GM12878 (cell line): ENCODE measurements around the gene CNTRL. TPM values are rescaled to one million over a fixed set of nuclear protein-coding genes. Genes with fewer than 3 reads are reported as not detected.

ENCODE experiments used
- ATF2 ChIP-seq: IDR thresholded peaks from 2 replicates; pipeline ENCODE4 v1.6.1; 2012; ENCODE audit warnings: low read length, inconsistent platforms
- BCL3 ChIP-seq: IDR thresholded peaks from 2 replicates; pipeline ENCODE4 v1.6.1; 2011; ENCODE audit warnings: borderline replicate concordance, low read depth, mild to moderate bottlenecking, moderate library complexity, low read length; ENCODE audit not compliant: insufficient read depth, poor library complexity, severe bottlenecking
- BMI1 ChIP-seq: fragments of 450-650 bp; IDR thresholded peaks from 2 replicates; pipeline ENCODE4 v1.6.1; 2016; ENCODE audit warnings: mild to moderate bottlenecking, moderate library complexity, borderline replicate concordance
- CBFB ChIP-seq: IDR thresholded peaks from 2 replicates; pipeline ENCODE4 v1.6.1; 2016; ENCODE audit warnings: antibody characterized with exemption, low read depth
- CBX3 ChIP-seq: fragments of 200-600 bp; sonication (generic); IDR thresholded peaks from 2 replicates; pipeline ENCODE4 v1.6.1; 2016; ENCODE audit warnings: low read depth, borderline replicate concordance
- CBX5 ChIP-seq: sonication (generic); IDR thresholded peaks from 2 replicates; pipeline ENCODE4 v1.6.1; 2016; ENCODE audit warnings: low read depth, moderate library complexity, mild to moderate bottlenecking, inconsistent platforms
- E2F4 ChIP-seq: IDR thresholded peaks from 2 replicates; pipeline ENCODE4 v1.6.1; 2012; ENCODE audit warnings: low read depth, low read length, improper control_type of control experiment
- IRF5 ChIP-seq: fragments of 450-650 bp; IDR thresholded peaks from 2 replicates; pipeline ENCODE4 v1.6.1; 2017; ENCODE audit warnings: borderline replicate concordance
- JUNB ChIP-seq: IDR thresholded peaks from 2 replicates; pipeline ENCODE4 v1.6.1; 2016; ENCODE audit warnings: antibody characterized with exemption, mild to moderate bottlenecking
- MTA3 ChIP-seq: IDR thresholded peaks from 2 replicates; pipeline ENCODE4 v1.6.1; 2012; ENCODE audit warnings: low read length, inconsistent platforms, borderline replicate concordance
- NFYA ChIP-seq: IDR thresholded peaks from 2 replicates; pipeline ENCODE4 v1.6.1; 2011; ENCODE audit warnings: low read depth, mild to moderate bottlenecking, low read length, improper control_type of control experiment, borderline replicate concordance
- NFYB ChIP-seq: IDR thresholded peaks from 2 replicates; pipeline ENCODE4 v1.6.1; 2011; ENCODE audit warnings: low read depth, mild to moderate bottlenecking, low read length, improper control_type of control experiment, moderate library complexity; ENCODE audit not compliant: insufficient read depth
- RAD21 ChIP-seq: IDR thresholded peaks from 2 replicates; pipeline ENCODE4 v1.6.1; 2011; ENCODE audit warnings: mild to moderate bottlenecking, low read depth, low read length, moderate library complexity; ENCODE audit not compliant: insufficient read depth
- RBBP5 ChIP-seq: fragments of 200-600 bp; sonication (generic); conservative IDR thresholded peaks from 2 replicates; pipeline ENCODE4 v1.6.1; 2016
- RELA ChIP-seq: fragments of 450-650 bp; IDR thresholded peaks from 2 replicates; pipeline ENCODE4 v1.8.0; 2014; ENCODE audit warnings: borderline replicate concordance; ENCODE audit not compliant: partially characterized antibody
- REST ChIP-seq: IDR thresholded peaks from 2 replicates; pipeline ENCODE4 v1.6.1; 2012; ENCODE audit warnings: mild to moderate bottlenecking, low read depth, low read length
- SPI1 ChIP-seq: IDR thresholded peaks from 2 replicates; pipeline ENCODE4 v1.6.1; 2011; ENCODE audit warnings: low read depth, mild to moderate bottlenecking, low read length, moderate library complexity, borderline replicate concordance; ENCODE audit not compliant: insufficient read depth
- USF2 ChIP-seq: IDR thresholded peaks from 2 replicates; pipeline ENCODE4 v1.6.1; 2011; ENCODE audit warnings: low read depth, low read length, improper control_type of control experiment, borderline replicate concordance
- polyA plus RNA-seq, 11 experiments: library from polyadenylated mRNA; depleted of rRNA in 4 of 11; unstranded in 6 of 11; stranded (reverse) in 5 of 11; fragments of >200 nt; fragmentation: Nextera tagmentation in 4 of 11; fragmentation: Illumina TruSeq in 1 of 11; extraction: Ambion mirVana in 4 of 11; extraction: Trizol in 1 of 11; gene quantifications; 1 replicate in 1 of 11; 2 replicates in 10 of 11; pipeline versions ENCODE4 v1.2.1 to v1.2.3, GENCODE V29; 2011 to 2016; ENCODE audit warnings: inconsistent platforms in 2 of 11, missing spikeins in 2 of 11, low read depth in 1 of 11
- total RNA-seq, 4 experiments: library from RNA; depleted of rRNA in 3 of 4; stranded (reverse); fragments of >200 nt in 3 of 4; fragmentation: Illumina TruSeq in 1 of 4; extraction: Trizol in 1 of 4; gene quantifications; 2 replicates each; pipeline versions ENCODE4 v1.2.1 to v1.2.3, GENCODE V29; 2013 to 2021

CNTRL gene
- total and polyA plus RNA-seq, 10 of the 15 experiments (the other 5 are each of a cell fraction or from before 2014, with no cell fraction given): 20.0 to 65.4 (median 38.8) TPM

GRCh38 chr9:121207371-121207940, 132.7 kb downstream of the CNTRL start (continued):
- TF ChIP-seq USF2 (no peak), CBX5 (no peak), ATF2 (peak; percentile 15; the same call in 1 of the 2 replicates), IRF5 (no peak), RAD21 (no peak), BCL3 (peak; percentile 25), MTA3 (no peak; the same call in 1 of the 2 replicates), NFYA (no peak), E2F4 (no peak), JUNB (no peak), CBX3 (no peak), REST (no peak), SPI1 (peak; percentile 53), RELA (no peak), CBFB (0 out of 2 replicates have a peak, but pooled peaks have one; percentile 23), NFYB (no peak), RBBP5 (no peak), BMI1 (no peak)
